Measurements from ENCODE around the gene TST. TPM values are rescaled to one million over a fixed set of nuclear protein-coding genes. Genes with fewer than 3 reads are reported as not detected.

The TST gene
- polyA plus RNA-seq, 1 donor (not counting 4 experiments of a cell fraction or from before 2014, with no cell fraction given) = 19.9 TPM

DNA sequence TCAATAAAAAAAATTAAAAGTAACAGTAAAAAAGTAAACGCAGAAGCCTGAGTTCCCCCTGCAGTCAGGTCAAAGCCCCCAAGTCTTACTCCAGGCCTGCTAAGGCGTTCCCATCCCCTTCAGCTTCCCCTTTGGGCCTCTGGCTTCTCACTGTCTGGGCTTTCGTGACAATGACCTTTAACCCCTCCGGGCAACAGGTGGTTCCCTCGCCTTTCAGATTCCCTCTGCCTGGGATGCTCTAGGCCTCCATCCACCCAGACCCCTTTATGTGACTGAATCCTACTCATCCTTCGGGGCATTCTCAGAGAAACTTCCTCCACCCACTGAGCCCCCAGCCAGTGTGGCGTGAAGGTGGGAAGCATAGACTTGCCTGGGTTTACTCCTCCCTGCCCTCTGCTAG lies 8.3 kb upstream of the TST start:
- no peaks in the 10 kb centered on the region for H3K27me3 ChIP-seq (ENCODE audit: control insufficient read depth, extremely low read depth, insufficient read depth, low read length)
- FAIRE-seq = no peak

DNA sequence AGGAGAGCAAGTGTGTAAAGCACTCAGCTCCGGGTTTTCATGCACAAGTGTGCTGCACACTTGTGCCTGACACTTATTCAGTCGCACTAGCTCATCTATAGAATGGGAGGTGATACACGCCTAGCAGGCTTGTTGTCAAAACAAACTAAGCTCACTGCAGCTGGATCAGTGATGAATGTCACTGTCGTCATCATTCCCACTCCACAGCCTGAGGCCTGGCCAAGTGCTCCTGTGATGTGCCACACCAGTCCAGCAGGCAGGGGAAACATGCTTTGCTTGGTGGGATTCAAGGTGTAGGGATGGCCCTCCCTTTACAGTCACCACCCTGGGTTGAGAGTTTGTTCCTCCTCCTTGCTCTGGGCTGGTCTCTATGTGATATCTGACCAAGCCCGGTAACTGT lies 7.1 kb upstream of the TST start:
- FAIRE-seq = no peak

More for the DNA sequence above, 8.3 kb upstream of the TST start:
- peaks cover 13 to 24% of the 10 kb centered on the region in 2 experiments for H3K36me3 ChIP-seq (ENCODE audit: control insufficient read depth in 2 of 2, extremely low read depth in 1 of 2, insufficient read depth in 2 of 2, low read length in 2 of 2)
- no peak overlapping the region for H3K27ac ChIP-seq (ENCODE audit: control insufficient read depth, insufficient read depth, low read length)
- H3K9ac ChIP-seq (ENCODE audit: control insufficient read depth, extremely low read depth, insufficient read depth, low read length) = no peak overlapping the region
- H4K20me1 ChIP-seq (ENCODE audit: control insufficient read depth, extremely low read depth, insufficient read depth, low read length) = no peaks in the 10 kb centered on the region
- no peak for DNase-seq (ENCODE audit: low read depth, low spot score)
- H3K4me3 ChIP-seq (ENCODE audit: control insufficient read depth in 2 of 3, extremely low read depth in 1 of 3, insufficient read depth in 2 of 3, low read depth in 1 of 3, low read length in 3 of 3) = no peak overlapping the region
- H3K9me3 ChIP-seq (ENCODE audit: control insufficient read depth, low read depth, low read length) = no peaks in the 10 kb centered on the region
- H2AFZ ChIP-seq (ENCODE audit: control insufficient read depth, low read length) = no peak overlapping the region
- dilution Hi-C loops (cut with MboI; ENCODE audit: extremely low pct_ligation_motif_present, low sequenced_read_pairs) = no loop called here
- H3K4me2 ChIP-seq (ENCODE audit: control insufficient read depth, extremely low read depth, insufficient read depth, low read depth, low read length) = no peak overlapping the region
- H3K9me1 ChIP-seq (ENCODE audit: control insufficient read depth, extremely low read depth, insufficient read depth, low read length) = no peaks in the 10 kb centered on the region
- TF ChIP-seq, protein P1, sequence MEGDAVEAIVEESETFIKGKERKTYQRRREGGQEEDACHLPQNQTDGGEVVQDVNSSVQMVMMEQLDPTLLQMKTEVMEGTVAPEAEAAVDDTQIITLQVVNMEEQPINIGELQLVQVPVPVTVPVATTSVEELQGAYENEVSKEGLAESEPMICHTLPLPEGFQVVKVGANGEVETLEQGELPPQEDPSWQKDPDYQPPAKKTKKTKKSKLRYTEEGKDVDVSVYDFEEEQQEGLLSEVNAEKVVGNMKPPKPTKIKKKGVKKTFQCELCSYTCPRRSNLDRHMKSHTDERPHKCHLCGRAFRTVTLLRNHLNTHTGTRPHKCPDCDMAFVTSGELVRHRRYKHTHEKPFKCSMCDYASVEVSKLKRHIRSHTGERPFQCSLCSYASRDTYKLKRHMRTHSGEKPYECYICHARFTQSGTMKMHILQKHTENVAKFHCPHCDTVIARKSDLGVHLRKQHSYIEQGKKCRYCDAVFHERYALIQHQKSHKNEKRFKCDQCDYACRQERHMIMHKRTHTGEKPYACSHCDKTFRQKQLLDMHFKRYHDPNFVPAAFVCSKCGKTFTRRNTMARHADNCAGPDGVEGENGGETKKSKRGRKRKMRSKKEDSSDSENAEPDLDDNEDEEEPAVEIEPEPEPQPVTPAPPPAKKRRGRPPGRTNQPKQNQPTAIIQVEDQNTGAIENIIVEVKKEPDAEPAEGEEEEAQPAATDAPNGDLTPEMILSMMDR (optimal IDR thresholded peaks at IDR 0.05 in 1 of 3, IDR thresholded peaks at IDR 0.05 in 1 of 3, conservative IDR thresholded peaks at IDR 0.05 in 1 of 3; ENCODE audit: extremely low read depth in 1 of 3, insufficient read depth in 2 of 3, low read length in 3 of 3) = no peak
- TF ChIP-seq EZH2 (IDR thresholded peaks at IDR 0.05; ENCODE audit: low read length) = no peak
- no peaks in the 10 kb centered on the region for H3K79me2 ChIP-seq (ENCODE audit: control insufficient read depth, insufficient read depth, low read length)
- peaks cover 10% of the 10 kb centered on the region for H3K4me1 ChIP-seq (ENCODE audit: control insufficient read depth, extremely low read depth, insufficient read depth, low read length)

More for the DNA sequence above, 7.1 kb upstream of the TST start:
- TF ChIP-seq, protein P1 (optimal IDR thresholded peaks at IDR 0.05 in 1 of 3, IDR thresholded peaks at IDR 0.05 in 1 of 3, conservative IDR thresholded peaks at IDR 0.05 in 1 of 3; ENCODE audit: extremely low read depth in 1 of 3, insufficient read depth in 2 of 3, low read length in 3 of 3) = no peak
- TF ChIP-seq EZH2 (IDR thresholded peaks at IDR 0.05; ENCODE audit: low read length) = no peak
- Histone ChIP-seq H4K20me1 (ENCODE audit: control insufficient read depth, extremely low read depth, insufficient read depth, low read length) (no peaks in the 10 kb centered on the region), H3K79me2 (ENCODE audit: control insufficient read depth, insufficient read depth, low read length) (peaks cover 1% of the 10 kb centered on the region), H3K4me2 (ENCODE audit: control insufficient read depth, extremely low read depth, insufficient read depth, low read depth, low read length) (no peak overlapping the region), H3K9me3 (ENCODE audit: control insufficient read depth, low read depth, low read length) (no peaks in the 10 kb centered on the region), H3K27ac (ENCODE audit: control insufficient read depth, insufficient read depth, low read length) (no peak overlapping the region), H3K9ac (ENCODE audit: control insufficient read depth, extremely low read depth, insufficient read depth, low read length) (no peak overlapping the region), H3K27me3 (ENCODE audit: control insufficient read depth, extremely low read depth, insufficient read depth, low read length) (no peaks in the 10 kb centered on the region), H3K4me1 (ENCODE audit: control insufficient read depth, extremely low read depth, insufficient read depth, low read length) (no peaks in the 10 kb centered on the region), H2AFZ (ENCODE audit: control insufficient read depth, low read length) (no peak overlapping the region), H3K4me3 (ENCODE audit: control insufficient read depth in 2 of 3, extremely low read depth in 1 of 3, insufficient read depth in 2 of 3, low read depth in 1 of 3, low read length in 3 of 3) (no peak overlapping the region), H3K36me3 (ENCODE audit: control insufficient read depth in 2 of 2, extremely low read depth in 1 of 2, insufficient read depth in 2 of 2, low read length in 2 of 2) (peaks cover 13 to 29% of the 10 kb centered on the region in 2 experiments), H3K9me1 (ENCODE audit: control insufficient read depth, extremely low read depth, insufficient read depth, low read length) (no peaks in the 10 kb centered on the region)
- dilution Hi-C loops (cut with MboI; ENCODE audit: extremely low pct_ligation_motif_present, low sequenced_read_pairs) = no loop called here
- no peak for DNase-seq (ENCODE audit: low read depth, low spot score)
